ENCODE results near the gene ZP1. TPM values are rescaled to one million over a fixed set of nuclear protein-coding genes. Genes with fewer than 3 reads are reported as not detected.
"Not testable (repeated sequence)": the region's sequence is repeated elsewhere in the genome, so short reads cannot be mapped to it uniquely, and the experiment has no call there.

ZP1 gene
- total RNA-seq (not detected), polyA plus RNA-seq (ENCODE audit: insufficient read length in 6 of 6) (under 1 TPM in 1 of 6 donors, not detected in 5; 0.11 TPM)
- long read RNA-seq, donor 1: 0 reads
- long read RNA-seq, donor 2: 0 reads
- long read RNA-seq, donor 3: 0 reads
- long read RNA-seq, donor 4: 0 reads
- long read RNA-seq, donor 5: 0 reads
- long read RNA-seq, donor 6: 0 reads
- long read RNA-seq, donor 7: 0 reads
- long read RNA-seq, donor 8: 0 reads
- long read RNA-seq, donor 9: 0 reads
- long read RNA-seq, donor 10: 0 reads
- long read RNA-seq, donor 11: 0 reads
- long read RNA-seq, donor 12: 0 reads

GRCh38 chr11:60866911-60867870 lies at the start of gene ZP1:
TSS of gene ZP1 (plus strand) at chr11:60867542. CDS start at chr11:60867562, 20 bp downstream.
- intact Hi-C loops (cut with DNase I): no loop called here
- H3K27ac ChIP-seq: no peak within 1 kb of the TSS
- H3K27me3 ChIP-seq: peaks cover 0 to 7% of the 10 kb centered on the region in 2 donors
- peak; percentile 33 for ATAC-seq
- no peak for DNase-seq
- H3K4me1 ChIP-seq: peaks cover 0 to 2% of the 10 kb centered on the region in 2 donors
- TF ChIP-seq, protein P1, sequence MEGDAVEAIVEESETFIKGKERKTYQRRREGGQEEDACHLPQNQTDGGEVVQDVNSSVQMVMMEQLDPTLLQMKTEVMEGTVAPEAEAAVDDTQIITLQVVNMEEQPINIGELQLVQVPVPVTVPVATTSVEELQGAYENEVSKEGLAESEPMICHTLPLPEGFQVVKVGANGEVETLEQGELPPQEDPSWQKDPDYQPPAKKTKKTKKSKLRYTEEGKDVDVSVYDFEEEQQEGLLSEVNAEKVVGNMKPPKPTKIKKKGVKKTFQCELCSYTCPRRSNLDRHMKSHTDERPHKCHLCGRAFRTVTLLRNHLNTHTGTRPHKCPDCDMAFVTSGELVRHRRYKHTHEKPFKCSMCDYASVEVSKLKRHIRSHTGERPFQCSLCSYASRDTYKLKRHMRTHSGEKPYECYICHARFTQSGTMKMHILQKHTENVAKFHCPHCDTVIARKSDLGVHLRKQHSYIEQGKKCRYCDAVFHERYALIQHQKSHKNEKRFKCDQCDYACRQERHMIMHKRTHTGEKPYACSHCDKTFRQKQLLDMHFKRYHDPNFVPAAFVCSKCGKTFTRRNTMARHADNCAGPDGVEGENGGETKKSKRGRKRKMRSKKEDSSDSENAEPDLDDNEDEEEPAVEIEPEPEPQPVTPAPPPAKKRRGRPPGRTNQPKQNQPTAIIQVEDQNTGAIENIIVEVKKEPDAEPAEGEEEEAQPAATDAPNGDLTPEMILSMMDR (IDR thresholded peaks at IDR 0.05): no peak
- no peaks in the 10 kb centered on the region for H3K36me3 ChIP-seq
- H3K4me3 ChIP-seq: no peak within 1 kb of the TSS
- no peaks in the 10 kb centered on the region for H3K9me3 ChIP-seq

GRCh38 chr11:60818057-60818456 lies 49.3 kb upstream of the ZP1 start:
- TF ChIP-seq, protein P1 (IDR thresholded peaks at IDR 0.05): no peak
- ATAC-seq (no peak), DNase-seq (no peak)
- no peaks in the 10 kb centered on the region for H3K4me1 ChIP-seq
- no peak overlapping the region for H3K27ac ChIP-seq
- H3K9me3 ChIP-seq: peaks cover 0 to 14% of the 10 kb centered on the region in 2 donors
- H3K27me3 ChIP-seq: peaks cover 14 to 58% of the 10 kb centered on the region in 2 donors
- no peaks in the 10 kb centered on the region for H3K36me3 ChIP-seq
- intact Hi-C loops (cut with DNase I): no loop called here
- no peak overlapping the region for H3K4me3 ChIP-seq

DNA sequence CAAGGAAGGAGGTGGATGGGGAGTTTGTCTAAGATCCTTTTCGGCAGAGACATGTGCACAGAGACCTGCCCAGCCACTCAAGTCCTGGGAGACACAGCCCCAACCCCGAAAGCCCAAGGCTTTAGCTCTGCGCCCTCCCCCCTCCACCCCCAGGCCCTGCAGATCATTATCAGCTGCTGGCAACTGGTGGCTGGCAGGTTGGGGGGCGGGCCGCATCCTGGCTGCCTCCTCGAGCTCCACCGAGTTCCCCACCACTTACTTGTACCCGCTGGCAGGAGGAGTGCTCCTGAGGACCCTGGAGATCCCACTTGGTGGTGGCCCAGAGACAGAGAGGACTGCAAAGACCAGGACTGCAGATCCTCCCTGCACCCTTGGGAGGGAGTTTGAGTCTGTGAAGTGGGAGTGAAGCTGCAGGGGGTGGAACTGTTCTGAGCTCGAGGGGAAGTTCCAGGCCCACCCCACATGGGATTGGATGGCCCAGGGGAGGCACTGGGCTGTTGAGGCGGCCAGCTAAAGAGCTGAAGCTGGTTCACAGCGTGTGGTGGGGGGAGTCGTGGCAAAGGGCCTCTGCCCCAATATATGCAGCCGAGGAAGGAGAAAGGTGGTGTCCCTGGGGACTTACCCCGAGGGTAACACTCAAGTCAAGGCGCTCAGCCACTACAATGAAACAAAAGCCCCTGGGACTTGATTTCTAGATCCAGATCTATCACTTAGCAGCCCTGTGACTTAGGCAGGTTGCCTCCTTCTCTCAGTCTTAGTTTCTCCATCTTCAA lies 45.3 kb upstream of the ZP1 start:
- intact Hi-C loops (cut with DNase I): no loop called here
- peaks cover 0 to 7% of the 10 kb centered on the region in 2 donors for H3K9me3 ChIP-seq
- H3K36me3 ChIP-seq: no peaks in the 10 kb centered on the region
- peaks cover 13 to 68% of the 10 kb centered on the region in 2 donors for H3K27me3 ChIP-seq
- H3K4me3 ChIP-seq: no peak overlapping the region
- ATAC-seq: no peak
- H3K27ac ChIP-seq: no peak overlapping the region
- H3K4me1 ChIP-seq: no peaks in the 10 kb centered on the region
- no peak for DNase-seq
- TF ChIP-seq, protein P1 (IDR thresholded peaks at IDR 0.05): no peak

DNA sequence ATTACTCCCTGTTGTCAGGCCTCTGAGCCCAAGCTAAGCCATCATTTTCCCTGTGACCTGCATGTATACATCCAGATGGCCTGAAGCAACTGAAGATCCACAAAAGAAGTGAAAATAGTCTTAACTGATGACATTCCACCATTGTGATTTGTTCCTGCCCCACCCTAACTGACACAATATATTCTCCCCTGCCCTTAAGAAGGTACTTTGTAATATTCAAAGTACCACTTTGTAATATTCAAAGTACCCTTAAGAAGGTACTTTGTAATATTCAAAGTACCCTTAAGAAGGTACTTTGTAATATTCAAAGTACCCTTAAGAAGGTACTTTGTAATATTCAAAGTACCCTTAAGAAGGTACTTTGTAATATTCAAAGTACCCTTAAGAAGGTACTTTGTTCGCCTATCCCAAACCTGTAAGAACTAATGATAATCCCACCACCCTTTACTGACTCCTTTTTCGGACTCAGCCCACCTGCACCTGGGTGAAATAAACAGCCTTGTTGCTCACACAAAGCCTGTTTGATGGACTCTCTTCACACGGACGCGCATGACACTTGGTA lies 43.5 kb upstream of the ZP1 start:
- H3K4me1 ChIP-seq; H3K9me3 ChIP-seq; intact Hi-C loops (cut with DNase I); H3K27ac ChIP-seq; H3K36me3 ChIP-seq; H3K4me3 ChIP-seq; DNase-seq: not testable (repeated sequence)
- ATAC-seq: peak; percentile 72
- H3K27me3 ChIP-seq: peaks cover 13 to 68% of the 10 kb centered on the region in 2 donors

DNA sequence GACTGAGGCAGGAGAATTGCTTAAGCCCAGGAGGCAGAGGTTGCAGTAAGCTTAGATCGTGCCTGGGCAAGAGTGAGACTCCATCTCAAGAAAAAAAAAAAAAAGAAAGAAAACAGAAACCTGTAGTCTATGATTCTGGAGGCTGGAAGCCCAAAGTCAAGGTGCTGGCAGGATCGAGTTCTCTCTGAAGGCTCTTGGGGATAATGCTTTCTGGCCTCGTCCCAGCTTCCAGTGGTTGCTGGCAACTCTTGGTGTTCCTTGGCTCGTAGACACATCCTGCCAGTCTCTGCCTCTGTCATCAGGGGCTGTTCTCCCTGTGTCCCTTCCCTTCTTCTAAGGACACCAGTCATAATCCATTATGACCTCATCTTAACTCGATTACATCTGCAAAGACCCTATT lies 42.2 kb upstream of the ZP1 start:
- ATAC-seq: no peak

More for the DNA sequence above, 42.2 kb upstream of the ZP1 start:
- H3K27ac ChIP-seq: no peak overlapping the region
- H3K9me3 ChIP-seq: no peaks in the 10 kb centered on the region
- TF ChIP-seq, protein P1 (IDR thresholded peaks at IDR 0.05): no peak
- H3K36me3 ChIP-seq: no peaks in the 10 kb centered on the region
- intact Hi-C loops (cut with DNase I): no loop called here
- H3K4me1 ChIP-seq: no peaks in the 10 kb centered on the region
- H3K27me3 ChIP-seq: peaks cover 13 to 77% of the 10 kb centered on the region in 2 donors
- no peak for DNase-seq
- no peak overlapping the region for H3K4me3 ChIP-seq

All from left lung (tissue), 14 donors.